Mesodermal cell (in vitro differentiated cells): ENCODE data around the gene LRP1B.

Experiments used
- H3K27ac ChIP-seq: 2 replicates; pipeline ENCODE4 v1.7.0; 2013; ENCODE audit warnings: mild to moderate bottlenecking, low read depth, low read length, moderate library complexity; ENCODE audit not compliant: severe bottlenecking
- H3K36me3 ChIP-seq: 2 replicates; pipeline ENCODE4 v1.7.1; 2013; ENCODE audit warnings: mild to moderate bottlenecking, low read length, moderate library complexity; ENCODE audit not compliant: control insufficient read depth, insufficient read depth
- H3K4me1 ChIP-seq: one replicate; pipeline ENCODE4 v1.7.1; 2013; ENCODE audit warnings: mild to moderate bottlenecking, low read length; ENCODE audit not compliant: insufficient read depth, control insufficient read depth, poor library complexity, severe bottlenecking
- H3K4me3 ChIP-seq: 2 replicates; pipeline ENCODE4 v1.7.0; 2013; ENCODE audit warnings: low read length, control low read depth, mild to moderate bottlenecking; ENCODE audit not compliant: insufficient read depth, poor library complexity, severe bottlenecking; ENCODE audit errors: extremely low read depth
- H3K9me3 ChIP-seq: 2 replicates; pipeline ENCODE4 v1.7.1; 2013; ENCODE audit warnings: mild to moderate bottlenecking, low read length, moderate library complexity; ENCODE audit not compliant: control insufficient read depth
- WGBS, 2 experiments: methylation state at CpG; one replicate each; pipeline ENCODE4 v1.1.5; 2013; ENCODE audit warnings: missing lambda C conversion rate in 2 of 2; ENCODE audit not compliant: insufficient coverage in 2 of 2; 5-methylcytosine and 5-hydroxymethylcytosine counted together

Gene LRP1B

GRCh38 chr2:140759426-140760156 lies 1371.2 kb downstream of the LRP1B start:
- Histone ChIP-seq H3K36me3 (no peaks in the 10 kb centered on the region), H3K27ac (no peak overlapping the region), H3K9me3 (no peaks in the 10 kb centered on the region), H3K4me1 (no peaks in the 10 kb centered on the region), H3K4me3 (no peak overlapping the region)
- no CpG with 5 or more reads among the region's 3 CpGs for WGBS, 2 experiments

- no peaks in the 10 kb centered on the region for H3K4me1 ChIP-seq
- no peak overlapping the region for H3K4me3 ChIP-seq
- H3K9me3 ChIP-seq: no peaks in the 10 kb centered on the region
- H3K27ac ChIP-seq: no peak overlapping the region
- H3K36me3 ChIP-seq: no peaks in the 10 kb centered on the region
- WGBS, 2 experiments: no CpG with 5 or more reads among the region's 3 CpGs
Measured at GRCh38 chr2:140747665-140748064, 1383.2 kb downstream of the LRP1B start.

GRCh38 chr2:140747090-140747489 lies 1383.7 kb downstream of the LRP1B start:
- WGBS, 2 experiments: 59 to 100% methylated on average over 2 of the region's 2 CpGs

GRCh38 chr2:140744379-140744778 lies 1386.4 kb downstream of the LRP1B start:
- Histone ChIP-seq H3K36me3 (no peaks in the 10 kb centered on the region), H3K27ac (no peak overlapping the region)
- WGBS, 2 experiments: 83 to 97% methylated on average over 3 of the region's 3 CpGs

More at GRCh38 chr2:140747090-140747489, 1383.7 kb downstream of the LRP1B start:
- no peak overlapping the region for H3K4me3 ChIP-seq
- no peak overlapping the region for H3K27ac ChIP-seq
- no peaks in the 10 kb centered on the region for H3K36me3 ChIP-seq
- H3K9me3 ChIP-seq: no peaks in the 10 kb centered on the region
- no peaks in the 10 kb centered on the region for H3K4me1 ChIP-seq

GRCh38 chr2:140737006-140737405 lies 1393.8 kb downstream of the LRP1B start:
- H3K36me3 ChIP-seq: no peaks in the 10 kb centered on the region
- H3K9me3 ChIP-seq: no peaks in the 10 kb centered on the region
- H3K27ac ChIP-seq: no peak overlapping the region
- no peaks in the 10 kb centered on the region for H3K4me1 ChIP-seq
- WGBS, 2 experiments: 67% methylated on average over 1 of the region's 1 CpG; no CpG with 5 or more reads in 1 of the 2 experiments
- no peak overlapping the region for H3K4me3 ChIP-seq

More at GRCh38 chr2:140744379-140744778, 1386.4 kb downstream of the LRP1B start:
- no peaks in the 10 kb centered on the region for H3K4me1 ChIP-seq
- H3K4me3 ChIP-seq: no peak overlapping the region
- H3K9me3 ChIP-seq: no peaks in the 10 kb centered on the region

- no peak overlapping the region for H3K27ac ChIP-seq
- no peaks in the 10 kb centered on the region for H3K9me3 ChIP-seq
- H3K4me3 ChIP-seq: no peak overlapping the region
- no peaks in the 10 kb centered on the region for H3K4me1 ChIP-seq
- H3K36me3 ChIP-seq: no peaks in the 10 kb centered on the region
- 82 to 100% methylated on average over 1 to 3 of the region's 3 CpGs for whole genome bisulfite sequencing, 2 experiments
Measured at GRCh38 chr2:140734992-140735391, 1395.8 kb downstream of the LRP1B start.

GRCh38 chr2:140718999-140719398 lies 1411.8 kb downstream of the LRP1B start:
- no CpG with 5 or more reads among the region's 1 CpG for WGBS, 2 experiments
- H3K4me1 ChIP-seq: no peaks in the 10 kb centered on the region
- no peaks in the 10 kb centered on the region for H3K9me3 ChIP-seq
- H3K36me3 ChIP-seq: no peaks in the 10 kb centered on the region
- no peak overlapping the region for H3K27ac ChIP-seq
- H3K4me3 ChIP-seq: no peak overlapping the region

- Histone ChIP-seq H3K4me3 (no peak overlapping the region), H3K27ac (no peak overlapping the region), H3K4me1 (no peaks in the 10 kb centered on the region), H3K9me3 (no peaks in the 10 kb centered on the region), H3K36me3 (no peaks in the 10 kb centered on the region)
- whole genome bisulfite sequencing, 2 experiments: no CpG with 5 or more reads among the region's 2 CpGs
Measured at GRCh38 chr2:140717481-140717880, 1413.3 kb downstream of the LRP1B start.

- 100% methylated on average over 1 of the region's 3 CpGs; no CpG with 5 or more reads in 1 of the 2 experiments for WGBS, 2 experiments
- H3K36me3 ChIP-seq: no peaks in the 10 kb centered on the region
- H3K4me3 ChIP-seq: no peak overlapping the region
- H3K4me1 ChIP-seq: no peaks in the 10 kb centered on the region
- H3K9me3 ChIP-seq: no peaks in the 10 kb centered on the region
- no peak overlapping the region for H3K27ac ChIP-seq
Measured at GRCh38 chr2:140714586-140714985, 1416.2 kb downstream of the LRP1B start.

GRCh38 chr2:140711867-140712266 lies 1418.9 kb downstream of the LRP1B start:
- Histone ChIP-seq H3K4me3 (no peak overlapping the region), H3K27ac (no peak overlapping the region), H3K4me1 (no peaks in the 10 kb centered on the region), H3K9me3 (no peaks in the 10 kb centered on the region), H3K36me3 (no peaks in the 10 kb centered on the region)
- WGBS, 2 experiments: 71 to 95% methylated on average over 2 to 3 of the region's 3 CpGs

- Histone ChIP-seq H3K9me3 (no peaks in the 10 kb centered on the region), H3K4me3 (no peak overlapping the region), H3K4me1 (no peaks in the 10 kb centered on the region), H3K36me3 (no peaks in the 10 kb centered on the region), H3K27ac (no peak overlapping the region)
- WGBS, 2 experiments: 93 to 95% methylated on average over 4 to 5 of the region's 5 CpGs
Measured at GRCh38 chr2:140701726-140702125, 1429.1 kb downstream of the LRP1B start.
